GM12878 (cell line): ENCODE results near the gene THOC5. TPM values are rescaled to one million over a fixed set of nuclear protein-coding genes. Genes with fewer than 3 reads are reported as not detected.

Source experiments
- ATAC-seq: fragments of 200-7000 bp; cut with Tn5 transposase; 3 replicates; pipeline ENCODE4 v1.9.1; 2020; ENCODE audit warnings: mild to moderate bottlenecking, moderate library complexity
- BruUV-seq: library from RNA; stranded (reverse); fragments of 400-500 nt; replicated peaks from 2 replicates; lab custom pipeline; 2021; lab: Mats Ljungman, UMichigan
- CTCF ChIA-PET: fragments of 300-600 bp; sonication (Branson Sonifier 250); formaldehyde crosslinking; extraction: SDS; loops from one replicate; lab custom pipeline; 2021; ENCODE audit warnings: inconsistent platforms; lab: Yijun Ruan, JAX
- POLR2A ChIA-PET: fragments of 350-600 bp; formaldehyde crosslinking; extraction: SDS; loops from one replicate; lab custom pipeline; 2021; ENCODE audit warnings: inconsistent platforms; lab: Charles Lee
- RAD21 ChIA-PET: fragments of 300-600 bp; sonication (Branson Sonifier 250); formaldehyde crosslinking; loops from one replicate; lab custom pipeline; 2023; ENCODE audit warnings: antibody characterized with exemption; ENCODE audit not compliant: unreplicated experiment; lab: Charles Lee
- SMC1A ChIA-PET: fragments of 300-600 bp; sonication (Branson Sonifier 250); formaldehyde crosslinking; loops from one replicate; lab custom pipeline; 2023; ENCODE audit not compliant: unreplicated experiment, uncharacterized antibody; lab: Charles Lee
- DNase-seq: peaks from one replicate; pipeline ENCODE4 v3.0.0-alpha.2; 2011; ENCODE audit warnings: low read depth, low spot score
- FAIRE-seq: peaks from 3 replicates; lab custom pipeline; 2011; peaks lifted over from hg19 to GRCh38; lab: Jason Lieb, UNC
- H2AFZ ChIP-seq: 2 replicates; pipeline ENCODE4 v1.6.0; 2011; ENCODE audit warnings: low read depth, low read length, control low read depth; ENCODE audit not compliant: control insufficient read depth
- H3K27ac ChIP-seq: 2 replicates; pipeline ENCODE4 v1.5.1; 2011; ENCODE audit warnings: control low read depth; ENCODE audit not compliant: control insufficient read depth, insufficient read depth
- H3K27me3 ChIP-seq, 2 experiments: replicated peaks in 1 of 2; 2 replicates each; pipeline versions ENCODE4 v1.6.0 to v1.6.1; 2011; ENCODE audit warnings: low read length in 1 of 2; ENCODE audit not compliant: control insufficient read depth in 2 of 2, insufficient read depth in 2 of 2
- H3K36me3 ChIP-seq, 2 experiments: 2 replicates each; pipeline ENCODE4 v1.5.1; 2011; ENCODE audit warnings: low read length in 1 of 2; ENCODE audit not compliant: control insufficient read depth in 2 of 2, insufficient read depth in 2 of 2
- H3K4me1 ChIP-seq: 2 replicates; pipeline ENCODE4 v1.6.1; 2011; ENCODE audit warnings: mild to moderate bottlenecking, low read length, moderate library complexity, mixed read lengths; ENCODE audit not compliant: control insufficient read depth, insufficient read depth
- H3K4me2 ChIP-seq: 2 replicates; pipeline ENCODE4 v1.6.0; 2011; ENCODE audit warnings: control low read depth; ENCODE audit not compliant: control insufficient read depth, insufficient read depth
- H3K4me3 ChIP-seq: fragments of 200-600 bp; sonication (generic); 2 replicates; pipeline ENCODE4 v1.5.1; 2016
- H3K79me2 ChIP-seq: 2 replicates; pipeline ENCODE4 v1.6.0; 2011; ENCODE audit warnings: low read length; ENCODE audit not compliant: control insufficient read depth, insufficient read depth
- H3K9ac ChIP-seq: 2 replicates; pipeline ENCODE4 v1.8.0; 2011; ENCODE audit warnings: low read length, control low read depth, mixed read lengths; ENCODE audit not compliant: control insufficient read depth, insufficient read depth
- H3K9me3 ChIP-seq: replicated peaks from 3 replicates; pipeline ENCODE4 v1.5.1; 2011; ENCODE audit warnings: mild to moderate bottlenecking, low read length; ENCODE audit not compliant: control insufficient read depth, insufficient read depth
- H4K20me1 ChIP-seq: 2 replicates; pipeline ENCODE4 v1.6.0; 2011; ENCODE audit not compliant: control insufficient read depth, insufficient read depth
- CHD4 ChIP-seq: fragments of 200-600 bp; sonication (generic); IDR thresholded peaks from 2 replicates; pipeline ENCODE4 v1.6.1; 2016; ENCODE audit warnings: mild to moderate bottlenecking
- CREM ChIP-seq: IDR thresholded peaks from 2 replicates; pipeline ENCODE4 v1.6.1; 2014; ENCODE audit warnings: antibody characterized with exemption, low read depth
- CTCF ChIP-seq, 3 experiments: IDR thresholded peaks in 2 of 3; conservative IDR thresholded peaks in 1 of 3; 2 replicates each; pipeline ENCODE4 v1.5.1; 2011; ENCODE audit warnings: low read depth in 3 of 3, low read length in 3 of 3, mild to moderate bottlenecking in 3 of 3, control low read depth in 2 of 3, moderate library complexity in 2 of 3, inconsistent platforms in 1 of 3, mixed read lengths in 1 of 3; ENCODE audit not compliant: control insufficient read depth in 2 of 3, insufficient read depth in 1 of 3; ENCODE audit errors: extremely low read depth in 1 of 3
- EGR1 ChIP-seq, 2 experiments: IDR thresholded peaks; 1 replicate in 1 of 2; 2 replicates in 1 of 2; pipeline ENCODE4 v1.6.1; 2011 to 2012; ENCODE audit warnings: low read depth in 2 of 2, low read length in 2 of 2, borderline replicate concordance in 1 of 2, mild to moderate bottlenecking in 1 of 2, moderate library complexity in 1 of 2
- ESRRA ChIP-seq: IDR thresholded peaks from 2 replicates; pipeline ENCODE4 v1.6.1; 2012; ENCODE audit warnings: mild to moderate bottlenecking, low read length, improper control_type of control experiment
- ETV6 ChIP-seq, 2 experiments: fragments of 450-650 bp in 1 of 2; IDR thresholded peaks in 1 of 2; conservative IDR thresholded peaks in 1 of 2; 2 replicates each; pipeline ENCODE4 v1.6.1; 2014; ENCODE audit warnings: antibody characterized with exemption in 1 of 2, borderline replicate concordance in 1 of 2, low read depth in 1 of 2, mild to moderate bottlenecking in 1 of 2, moderate library complexity in 1 of 2
- EZH2 ChIP-seq: IDR thresholded peaks from 2 replicates; pipeline ENCODE4 v1.6.1; 2012; ENCODE audit warnings: low read depth, mild to moderate bottlenecking, control low read depth, inconsistent platforms, low read length, borderline replicate concordance; ENCODE audit not compliant: control insufficient read depth
- KLF5 ChIP-seq: fragments of 450-650 bp; IDR thresholded peaks from 2 replicates; pipeline ENCODE4 v1.6.1; 2014; ENCODE audit warnings: mild to moderate bottlenecking; ENCODE audit not compliant: partially characterized antibody
- MEF2B ChIP-seq: fragments of 450-650 bp; IDR thresholded peaks from 2 replicates; pipeline ENCODE4 v1.6.1; 2018; ENCODE audit warnings: mild to moderate bottlenecking, moderate library complexity; ENCODE audit not compliant: partially characterized antibody, poor library complexity, severe bottlenecking
- MTA2 ChIP-seq: fragments of 450-650 bp; IDR thresholded peaks from 2 replicates; pipeline ENCODE4 v1.6.1; 2016; ENCODE audit warnings: low read depth, mild to moderate bottlenecking, moderate library complexity
- NFYB ChIP-seq: IDR thresholded peaks from 2 replicates; pipeline ENCODE4 v1.6.1; 2011; ENCODE audit warnings: low read depth, mild to moderate bottlenecking, low read length, improper control_type of control experiment, moderate library complexity; ENCODE audit not compliant: insufficient read depth
- NRF1 ChIP-seq: conservative IDR thresholded peaks from 2 replicates; pipeline ENCODE4 v1.6.1; 2011; ENCODE audit warnings: mild to moderate bottlenecking, low read depth, low read length, improper control_type of control experiment
- PML ChIP-seq: IDR thresholded peaks from 2 replicates; pipeline ENCODE4 v1.6.1; 2012; ENCODE audit warnings: low read length, inconsistent platforms
- RBBP5 ChIP-seq: fragments of 200-600 bp; sonication (generic); conservative IDR thresholded peaks from 2 replicates; pipeline ENCODE4 v1.6.1; 2016
- RELB ChIP-seq: fragments of 450-650 bp; IDR thresholded peaks from 2 replicates; pipeline ENCODE4 v1.6.1; 2017; ENCODE audit warnings: low read depth, mild to moderate bottlenecking, moderate library complexity
- SP1 ChIP-seq: IDR thresholded peaks from one replicate; pipeline ENCODE4 v1.6.1; 2011; ENCODE audit warnings: low read depth, low read length
- SREBF1 ChIP-seq: IDR thresholded peaks from 2 replicates; pipeline ENCODE4 v1.6.1; 2012; ENCODE audit warnings: mild to moderate bottlenecking, low read length
- STAT1 ChIP-seq: fragments of 450-650 bp; conservative IDR thresholded peaks from 2 replicates; pipeline ENCODE4 v1.6.1; 2014; ENCODE audit warnings: antibody characterized with exemption, mild to moderate bottlenecking
- SUPT20H ChIP-seq: IDR thresholded peaks from 2 replicates; pipeline ENCODE4 v1.6.1; 2011; ENCODE audit warnings: low read depth, mild to moderate bottlenecking, low read length, moderate library complexity, borderline replicate concordance; ENCODE audit not compliant: control insufficient read depth
- TCF3 ChIP-seq: IDR thresholded peaks from 2 replicates; pipeline ENCODE4 v1.6.1; 2012; ENCODE audit warnings: low read depth, mild to moderate bottlenecking, low read length, borderline replicate concordance; ENCODE audit not compliant: insufficient read depth
- ZNF622 ChIP-seq: fragments of 450-650 bp; IDR thresholded peaks from 2 replicates; pipeline ENCODE4 v1.6.1; 2017; ENCODE audit warnings: mild to moderate bottlenecking, inconsistent platforms
- WGBS: methylation state at CpG from one replicate; pipeline ENCODE4 v1.1.6; 2016; ENCODE audit warnings: low lambda C conversion rate; ENCODE audit not compliant: insufficient replicate concordance, insufficient coverage; ENCODE audit errors: missing lambda C conversion rate; 5-methylcytosine and 5-hydroxymethylcytosine counted together
- in situ Hi-C: fragments of 300-500 bp; cut with MboI; formaldehyde crosslinking; loops from 9 replicates; pipeline ENCODE4 v1.14.3; 2018; ENCODE audit warnings: mixed read lengths
- intact Hi-C: fragments of 100-400 bp; cut with micrococcal nuclease; formaldehyde crosslinking; loops from one replicate; pipeline ENCODE4 v1.14.2; 2022; ENCODE audit not compliant: unreplicated experiment
- polyA plus RNA-seq, 11 experiments: library from polyadenylated mRNA; depleted of rRNA in 4 of 11; unstranded in 6 of 11; stranded (reverse) in 5 of 11; fragments of >200 nt; fragmentation: Nextera tagmentation in 4 of 11; fragmentation: Illumina TruSeq in 1 of 11; extraction: Ambion mirVana in 4 of 11; extraction: Trizol in 1 of 11; gene quantifications; 1 replicate in 1 of 11; 2 replicates in 10 of 11; pipeline versions ENCODE4 v1.2.1 to v1.2.3, GENCODE V29; 2011 to 2016; ENCODE audit warnings: inconsistent platforms in 2 of 11, missing spikeins in 2 of 11, low read depth in 1 of 11
- total RNA-seq, 4 experiments: library from RNA; depleted of rRNA in 3 of 4; stranded (reverse); fragments of >200 nt in 3 of 4; fragmentation: Illumina TruSeq in 1 of 4; extraction: Trizol in 1 of 4; gene quantifications; 2 replicates each; pipeline versions ENCODE4 v1.2.1 to v1.2.3, GENCODE V29; 2013 to 2021

Gene THOC5
- total and polyA plus RNA-seq, 10 of the 15 experiments (the other 5 are each of a cell fraction or from before 2014, with no cell fraction given) = 20.9 to 44.9 (median 31.4) TPM

DNA sequence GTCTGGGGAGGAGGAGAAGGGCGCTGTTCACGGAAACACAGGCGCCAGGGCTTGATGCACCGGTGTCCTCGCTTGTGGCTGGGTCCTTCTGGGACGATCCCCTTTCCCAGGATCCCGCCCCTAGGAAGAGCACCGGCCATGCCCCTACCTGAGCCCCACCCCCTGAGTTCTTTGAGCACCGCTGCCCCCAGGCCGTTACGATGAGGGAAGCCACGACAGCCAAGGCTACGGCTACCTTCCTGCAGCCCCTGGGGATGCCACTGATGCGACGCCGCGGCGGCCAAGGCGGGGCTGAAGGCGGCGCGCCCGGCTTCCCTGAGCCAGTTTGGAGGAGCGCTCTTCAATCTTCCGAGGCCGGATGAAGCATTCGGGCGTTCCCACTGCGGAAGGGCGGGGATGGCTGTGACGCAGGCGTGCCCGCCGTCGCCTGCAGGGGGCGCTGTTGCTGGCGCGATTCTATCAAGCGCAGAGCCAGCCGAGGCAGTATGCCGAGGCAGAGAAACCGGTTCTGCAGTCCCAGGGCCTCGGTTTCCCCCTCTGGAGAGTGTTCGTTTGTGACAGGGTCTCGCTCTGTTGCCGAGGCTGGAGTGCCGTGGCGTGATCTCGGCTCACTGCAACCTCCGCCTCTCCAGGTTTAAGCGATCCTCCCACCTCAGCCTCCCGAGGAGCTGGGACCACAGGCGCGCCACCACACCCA is 83.2 kb downstream of the THOC5 start (continued):
- TF ChIP-seq EZH2 = no peak
- TF ChIP-seq MTA2 = no peak
- no peak for TF ChIP-seq NRF1
- no peak for TF ChIP-seq RBBP5
- no peak for TF ChIP-seq STAT1
- TF ChIP-seq CTCF (IDR thresholded peaks at IDR 0.05 in 2 of 3, conservative IDR thresholded peaks at IDR 0.05 in 1 of 3; ENCODE audit: control insufficient read depth in 2 of 3, extremely low read depth in 1 of 3, insufficient read depth in 1 of 3, low read depth in 3 of 3, low read length in 3 of 3) = peak; percentile 64 to 81 (median 77)
- TF ChIP-seq ZNF622 = no peak
- TF ChIP-seq PML = no peak
- no peak for TF ChIP-seq SP1

DNA sequence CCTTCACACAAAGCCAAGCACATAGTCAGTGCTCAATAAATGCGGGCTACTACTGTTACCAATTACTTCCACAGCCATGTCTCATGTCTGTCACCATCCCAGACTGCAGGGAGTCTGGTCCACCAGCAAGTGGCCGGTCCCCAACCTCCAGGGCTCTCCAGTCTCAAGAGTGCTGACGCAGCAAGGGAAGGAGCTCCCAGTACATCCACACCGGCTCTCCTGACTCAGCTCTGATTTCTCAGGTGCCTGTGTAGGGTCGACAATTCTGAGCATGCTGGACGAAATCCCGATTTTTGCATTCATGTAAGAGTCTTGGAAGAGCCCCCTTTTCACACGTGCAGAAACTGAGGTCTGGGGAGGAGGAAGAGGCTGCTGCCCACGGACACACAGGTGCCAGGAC is 83.8 kb downstream of the THOC5 start:
- H4K20me1 ChIP-seq = no peaks in the 10 kb centered on the region
- no peak overlapping the region for H2AFZ ChIP-seq
- no peaks in the 10 kb centered on the region; the same call in 1 of the 2 replicates for H3K4me1 ChIP-seq
- RAD21 ChIA-PET = no interaction called here
- WGBS = 52% methylated on average over 9 of the region's 9 CpGs
- H3K4me3 ChIP-seq = no peak overlapping the region
- CTCF ChIA-PET = interaction anchor here (0.5 to 1.5 kb wide), 3 partner anchors 12 to 605 kb away, joined by 3 to 6 read pairs (median 3); no protein-coding TSS in a partner anchor
- intact Hi-C loops = no loop called here
- no peaks in the 10 kb centered on the region for H3K9me3 ChIP-seq
- DNase-seq = no peak
- H3K36me3 ChIP-seq = no peaks in the 10 kb centered on the region
- no peak for ATAC-seq
- no peaks in the 10 kb centered on the region for H3K79me2 ChIP-seq
- in situ Hi-C loops = no loop called here
- FAIRE-seq = no peak
- SMC1A ChIA-PET = interaction anchor here (1.4 kb wide), 1 partner anchor 84 kb away, joined by 4 read pairs; the partner anchor contains the start of gene THOC5
- no peak overlapping the region for H3K27ac ChIP-seq
- H3K27me3 ChIP-seq = peaks cover 0 to 3% of the 10 kb centered on the region in 2 experiments; a peak in 3 of 4 replicates
- no peak overlapping the region for H3K9ac ChIP-seq
- peak overlapping the region; percentile 27; the same call in 1 of the 2 replicates for H3K4me2 ChIP-seq
- POLR2A ChIA-PET = no interaction called here
- no TSS peak for BruUV-seq
- TF ChIP-seq CREM = no peak
- no peak for TF ChIP-seq RELB
- TF ChIP-seq TCF3 = no peak
- TF ChIP-seq CHD4 = no peak
- TF ChIP-seq MEF2B = no peak
- TF ChIP-seq SUPT20H = no peak
- TF ChIP-seq ESRRA = no peak
- no peak for TF ChIP-seq SREBF1
- no peak for TF ChIP-seq EGR1 (IDR thresholded peaks at IDR 0.05; ENCODE audit: borderline replicate concordance in 1 of 2, low read depth in 2 of 2, low read length in 2 of 2)
- TF ChIP-seq ETV6 (conservative IDR thresholded peaks at IDR 0.05 in 1 of 2, IDR thresholded peaks at IDR 0.05 in 1 of 2; ENCODE audit: borderline replicate concordance in 1 of 2, low read depth in 1 of 2) = no peak
- TF ChIP-seq NFYB = no peak
- TF ChIP-seq KLF5 = no peak
